Iris pigment epithelial cell (primary cell): ENCODE data around the gene ITGAL.
A peak's percentile ranks its signal among the peaks of the same experiment; 100 is the strongest.
"Not testable (repeated sequence)": the region's sequence is repeated elsewhere in the genome, so short reads cannot be mapped to it uniquely, and the experiment has no call there.

Source experiments
- DNase-seq: peaks from one replicate; pipeline ENCODE4 v3.0.0-alpha.2; 2011; ENCODE audit warnings: low read depth

ITGAL gene

DNA sequence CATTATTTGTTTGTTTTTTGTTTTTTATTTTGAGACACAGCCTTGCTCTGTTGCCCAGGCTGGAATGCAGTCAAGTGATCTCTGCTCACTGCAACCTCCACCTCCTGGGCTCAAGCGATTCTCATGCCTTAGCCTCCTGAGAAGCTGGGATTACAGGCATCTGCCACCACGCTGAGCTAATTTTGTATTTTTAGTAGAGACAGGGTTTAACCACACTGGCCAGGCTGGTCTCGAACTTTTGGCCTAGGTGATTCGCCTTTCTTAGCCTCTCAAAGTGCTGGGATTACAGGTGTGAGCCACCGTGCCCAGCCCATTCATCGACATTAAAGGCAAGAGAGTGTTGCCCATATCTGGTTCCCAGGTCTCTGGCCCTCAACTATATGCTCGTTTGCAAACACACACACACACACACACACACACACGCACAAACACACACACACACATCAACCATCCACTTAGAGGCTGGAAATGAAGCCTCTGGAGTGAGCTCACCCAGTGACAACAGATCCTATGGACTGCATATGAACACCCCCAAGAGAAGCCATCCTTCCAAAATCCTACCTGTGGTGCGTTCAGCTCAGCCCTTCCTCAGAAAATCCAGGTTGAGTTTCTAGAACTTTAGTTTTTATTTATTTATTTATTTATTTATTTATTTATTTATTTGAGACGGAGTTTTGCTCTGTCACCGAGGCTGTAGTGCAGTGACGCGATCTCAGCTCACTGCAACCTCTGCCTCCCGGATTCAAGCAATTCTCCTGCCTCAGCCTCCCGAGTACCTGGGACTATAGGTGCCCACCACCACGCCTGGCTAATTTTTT lies 14.6 kb upstream of the ITGAL start:
- DNase-seq, result no peak

DNA sequence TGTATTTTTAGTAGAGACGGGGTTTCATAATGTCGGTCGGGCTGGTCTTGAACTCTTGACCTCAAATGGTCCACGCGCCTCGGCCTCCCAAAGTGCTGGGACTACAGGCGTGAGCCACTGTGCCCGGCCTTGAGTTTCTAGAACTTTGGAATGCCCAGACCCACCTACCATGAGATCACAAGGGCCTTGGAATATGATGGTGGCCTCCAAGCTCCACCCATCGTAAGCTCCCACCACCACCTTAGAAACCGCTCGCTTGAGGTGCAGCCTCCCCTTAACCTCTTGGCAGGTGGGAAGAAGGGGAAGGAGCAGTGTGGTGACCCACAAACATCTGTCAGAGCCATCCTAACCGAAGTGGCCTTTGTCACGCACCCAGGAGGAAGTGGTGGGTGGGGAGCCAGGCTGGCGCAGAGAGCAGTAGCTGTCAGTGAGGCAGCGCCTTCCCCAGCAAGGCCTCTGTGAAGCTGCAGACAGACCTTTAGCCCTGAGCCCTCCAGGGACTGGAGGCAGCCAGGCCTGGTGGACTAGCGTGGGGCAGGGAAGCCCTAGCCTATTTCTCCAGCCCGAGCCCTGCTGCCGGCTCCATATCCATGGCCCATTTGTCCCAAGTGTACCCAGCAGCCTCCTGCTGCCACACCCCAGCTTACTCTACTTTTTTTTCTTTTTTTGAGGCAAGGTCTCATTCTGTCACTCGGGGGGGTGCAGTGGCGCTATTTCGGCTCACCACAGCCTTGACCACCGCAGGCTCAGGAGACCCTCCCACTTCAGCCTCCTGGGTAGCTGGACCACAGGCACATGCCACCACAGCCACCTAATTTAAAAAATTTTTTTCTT lies 13.8 kb upstream of the ITGAL start:
- no peak for DNase-seq

DNA sequence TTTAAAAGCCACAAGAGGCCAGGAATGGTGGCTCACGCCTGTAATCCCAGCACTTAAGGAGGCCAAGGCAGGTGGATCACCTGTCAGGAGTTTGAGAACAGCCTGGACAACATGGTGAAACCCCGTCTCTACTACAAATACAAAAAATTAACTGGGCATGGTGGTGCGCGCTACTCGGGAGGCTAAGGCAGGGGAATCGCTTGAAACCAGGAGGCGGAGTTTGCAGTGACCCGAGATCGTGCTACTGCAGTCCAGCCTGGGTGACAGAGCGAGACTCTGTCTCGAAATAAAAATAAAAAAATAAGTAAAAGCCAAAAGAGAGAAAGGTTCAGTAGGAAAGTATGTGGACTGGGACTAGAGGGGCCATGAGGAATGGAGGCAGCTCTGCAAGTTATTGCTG lies 13.1 kb upstream of the ITGAL start:
- DNase-seq, result no peak

DNA sequence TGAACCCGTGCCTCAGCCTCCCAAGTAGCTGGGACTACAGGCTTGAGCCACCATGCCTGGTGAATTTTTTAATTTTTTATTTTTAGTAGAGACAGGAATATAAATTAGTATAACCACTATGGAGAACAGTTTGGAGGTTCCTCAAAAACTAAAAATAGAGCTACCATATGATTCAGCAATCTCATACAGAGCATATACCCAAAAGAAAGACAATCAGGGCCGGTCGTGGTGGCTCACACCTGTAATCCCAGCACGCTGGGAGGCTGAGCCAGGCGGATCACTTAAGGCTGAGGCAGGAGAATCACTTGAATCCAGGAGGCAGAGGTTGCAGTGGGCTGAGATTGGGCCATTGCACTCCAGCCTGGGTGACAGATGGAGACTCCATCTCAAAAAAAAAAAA lies 11.1 kb upstream of the ITGAL start:
- DNase-seq, result not testable (repeated sequence)

DNA sequence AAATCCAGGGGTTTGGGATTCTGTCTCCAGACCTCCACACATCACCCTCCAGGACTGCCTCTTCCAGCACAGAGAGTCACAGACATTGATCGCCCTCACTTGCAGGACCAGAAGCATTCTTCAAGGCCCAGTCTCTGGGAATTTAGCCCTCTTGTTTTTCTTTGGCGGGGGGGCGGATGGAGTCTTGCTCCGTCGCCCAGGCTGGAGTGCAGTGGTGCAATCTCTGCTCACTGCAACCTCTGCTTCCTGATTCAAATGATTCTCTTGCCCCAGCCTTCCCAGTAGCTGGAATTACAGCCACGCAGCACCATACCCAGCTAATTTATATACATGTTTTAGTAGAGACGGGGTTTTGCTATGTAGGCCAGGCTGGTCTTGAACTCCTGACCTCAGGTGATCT lies 8.5 kb upstream of the ITGAL start:
- no peak for DNase-seq

DNA sequence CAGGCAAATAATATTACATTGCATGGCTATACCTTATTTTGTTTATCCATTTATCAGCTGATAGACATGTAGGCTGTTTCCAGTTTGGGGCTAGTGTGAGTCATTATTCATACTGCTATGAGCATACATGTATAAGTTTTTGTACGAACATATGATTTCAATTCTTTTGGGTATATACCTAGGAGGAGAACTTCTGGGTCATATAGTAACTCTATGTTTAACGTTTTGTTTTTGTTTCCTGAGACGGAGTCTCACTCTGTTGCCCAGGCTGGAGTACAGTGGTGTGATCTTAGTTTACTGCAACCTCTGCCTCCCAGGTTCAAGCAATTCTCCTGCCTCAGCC lies 2.4 kb upstream of the ITGAL start:
- DNase-seq, result no peak

DNA sequence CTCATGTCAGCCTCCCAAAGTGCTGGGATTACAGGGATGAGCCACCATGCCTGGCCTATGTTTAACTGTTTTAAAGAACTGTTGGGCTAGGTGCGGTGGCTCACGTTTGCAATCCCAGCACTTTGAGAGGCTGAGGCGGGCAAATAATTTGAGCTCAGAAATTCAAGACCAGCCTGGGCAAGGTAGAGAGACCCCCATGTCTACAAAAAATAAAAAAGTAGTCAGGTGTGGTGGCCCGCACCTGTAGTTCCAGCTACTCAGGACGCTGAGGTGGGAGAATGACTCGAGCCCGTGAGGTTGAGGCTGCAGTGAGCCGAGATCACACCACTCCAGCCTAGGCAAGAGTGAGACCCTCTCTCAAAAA lies 1.9 kb upstream of the ITGAL start:
- DNase-seq, result no peak

DNA sequence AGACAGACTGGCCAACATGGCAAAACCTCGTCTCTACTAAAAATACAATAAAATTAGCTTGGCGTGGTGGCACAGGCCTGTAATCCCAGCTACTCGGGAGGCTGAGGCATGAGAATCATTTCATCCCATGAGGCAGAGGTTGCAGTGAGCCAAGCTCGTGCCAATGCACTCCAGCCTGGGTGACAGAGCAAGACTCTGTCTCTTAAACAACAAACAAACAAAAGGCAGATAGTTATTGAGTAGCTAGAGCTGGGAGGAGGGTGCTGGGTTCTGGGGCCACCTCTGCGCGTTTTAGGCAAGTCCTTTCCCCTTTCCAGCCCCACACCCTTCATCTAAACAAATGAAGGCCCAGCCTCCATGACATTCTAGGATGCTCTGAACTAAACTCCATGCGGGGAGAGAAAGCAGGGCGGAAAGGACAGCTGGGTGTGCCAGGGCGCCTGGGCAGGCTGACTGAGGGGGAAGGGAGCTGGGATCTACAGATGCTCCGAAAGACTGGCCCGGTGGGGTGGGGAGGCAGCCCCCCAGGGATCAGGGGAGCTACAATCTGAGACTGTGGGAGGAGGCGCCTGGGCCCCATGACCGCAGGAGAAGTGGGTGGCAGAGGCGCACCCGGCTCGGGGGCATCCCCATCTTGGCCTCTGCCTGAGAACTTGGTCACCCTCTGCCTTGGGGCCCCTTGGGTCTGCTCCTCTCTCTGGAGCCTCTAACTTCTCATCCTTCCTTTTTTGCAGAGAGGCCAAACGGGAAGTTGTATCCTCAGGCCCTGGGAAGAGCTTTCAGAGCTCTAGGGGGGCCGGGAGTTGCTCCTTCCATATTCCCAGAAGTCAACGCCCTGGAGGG lies 910 bp downstream of the ITGAL start:
- DNase-seq, result no peak

DNA sequence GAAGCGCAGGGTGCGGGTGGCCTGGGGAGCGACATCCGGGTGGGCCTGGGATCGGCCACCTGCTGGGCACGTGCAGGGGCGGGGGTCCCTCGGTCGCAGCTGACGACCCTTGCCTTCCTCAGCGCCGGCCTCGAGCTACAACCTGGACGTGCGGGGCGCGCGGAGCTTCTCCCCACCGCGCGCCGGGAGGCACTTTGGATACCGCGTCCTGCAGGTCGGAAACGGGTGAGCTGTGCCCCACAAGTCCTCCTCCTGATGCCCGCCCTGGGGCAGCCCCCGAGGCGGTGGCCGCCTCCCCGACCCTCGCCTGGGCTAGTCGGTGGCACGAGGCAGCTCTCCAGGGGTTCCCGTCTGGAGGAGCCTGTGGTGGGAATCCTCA lies 1.5 kb downstream of the ITGAL start:
- DNase-seq, result no peak

DNA sequence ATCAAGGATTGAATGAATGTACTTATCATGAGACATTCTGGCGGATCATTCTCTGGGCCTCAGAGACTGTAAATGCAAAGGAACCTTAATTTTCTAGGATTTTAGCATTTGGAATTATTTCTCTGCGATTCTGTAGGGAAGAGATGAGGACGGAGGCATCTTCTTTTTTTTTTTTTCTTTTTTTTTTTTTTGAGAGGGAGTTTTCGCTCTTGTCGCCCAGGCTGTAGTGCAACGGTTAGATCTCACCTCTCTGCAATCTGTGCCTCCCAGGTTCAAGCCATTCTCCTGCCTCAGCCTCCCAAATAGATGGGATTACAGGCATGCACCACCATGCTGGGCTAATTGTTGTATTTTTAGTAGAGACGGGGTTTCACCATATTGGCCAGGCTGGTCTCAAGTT lies 2.1 kb downstream of the ITGAL start:
- DNase-seq, result no peak

DNA sequence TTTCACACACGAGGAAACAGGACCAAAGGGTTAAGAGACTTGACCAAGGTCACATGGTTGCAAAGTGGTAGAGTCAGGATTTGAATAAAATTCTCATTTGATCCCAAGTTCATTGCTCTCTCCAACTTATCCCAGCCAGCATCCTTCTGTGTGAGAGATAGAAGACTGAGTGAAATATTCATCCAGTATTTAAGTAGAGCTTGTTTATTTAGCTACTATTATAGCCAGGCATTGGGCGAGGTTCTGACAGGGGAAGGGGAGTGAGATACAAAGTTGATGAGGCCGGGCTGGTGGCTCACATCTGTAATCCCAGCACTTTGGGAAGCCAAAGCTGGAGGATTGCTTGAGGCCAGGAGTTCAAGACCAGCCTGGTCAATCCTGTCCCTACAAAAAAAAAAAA lies 4.4 kb downstream of the ITGAL start:
- no peak for DNase-seq

DNA sequence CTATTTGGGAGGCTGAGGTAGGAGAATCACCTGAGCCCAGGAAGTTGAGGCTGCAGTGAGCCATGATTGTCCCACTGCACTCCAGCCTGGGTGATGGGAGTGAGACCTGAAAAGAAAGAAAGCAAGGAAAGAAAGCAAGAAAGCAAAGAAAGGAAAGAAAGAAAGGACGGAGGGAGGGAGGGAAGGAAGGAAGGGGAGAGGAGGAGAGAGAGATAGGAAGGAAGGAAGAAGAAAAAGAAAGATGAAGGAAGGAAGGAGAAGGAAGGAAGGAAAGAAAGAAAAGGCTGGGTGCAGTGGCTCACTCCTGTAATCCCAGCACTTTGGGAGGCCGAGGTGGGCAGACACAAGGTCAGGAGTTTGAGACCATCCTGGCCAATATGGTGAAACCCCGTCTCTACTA lies 5.2 kb downstream of the ITGAL start:
- not testable (repeated sequence) for DNase-seq

DNA sequence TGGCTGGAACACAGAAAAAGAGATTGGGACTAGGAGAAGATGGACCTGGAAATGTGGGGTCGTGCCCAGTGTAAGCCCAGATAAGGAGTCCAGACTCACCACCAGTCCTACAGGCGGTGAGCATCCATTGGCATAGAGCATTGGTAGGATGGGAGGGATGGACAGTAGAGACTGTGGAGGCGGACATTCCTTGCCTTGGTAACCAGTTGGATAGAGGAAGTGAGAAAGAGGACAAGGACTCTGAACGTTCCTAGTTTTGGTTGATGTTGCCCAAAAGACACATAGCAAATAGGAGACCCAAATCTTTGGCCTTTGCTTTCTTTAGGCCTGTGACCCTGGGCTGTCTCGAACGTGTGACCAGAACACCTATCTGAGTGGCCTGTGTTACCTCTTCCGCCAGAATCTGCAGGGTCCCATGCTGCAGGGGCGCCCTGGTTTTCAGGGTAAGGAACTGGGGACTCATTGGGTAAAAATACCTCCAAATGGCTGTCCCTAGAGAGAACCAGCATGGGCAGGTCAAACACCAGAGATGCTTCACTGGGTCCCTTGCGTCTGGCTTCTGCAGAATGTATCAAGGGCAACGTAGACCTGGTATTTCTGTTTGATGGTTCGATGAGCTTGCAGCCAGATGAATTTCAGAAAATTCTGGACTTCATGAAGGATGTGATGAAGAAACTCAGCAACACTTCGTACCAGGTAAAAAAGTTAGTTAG lies 6.4 kb downstream of the ITGAL start:
- DNase-seq, result no peak

DNA sequence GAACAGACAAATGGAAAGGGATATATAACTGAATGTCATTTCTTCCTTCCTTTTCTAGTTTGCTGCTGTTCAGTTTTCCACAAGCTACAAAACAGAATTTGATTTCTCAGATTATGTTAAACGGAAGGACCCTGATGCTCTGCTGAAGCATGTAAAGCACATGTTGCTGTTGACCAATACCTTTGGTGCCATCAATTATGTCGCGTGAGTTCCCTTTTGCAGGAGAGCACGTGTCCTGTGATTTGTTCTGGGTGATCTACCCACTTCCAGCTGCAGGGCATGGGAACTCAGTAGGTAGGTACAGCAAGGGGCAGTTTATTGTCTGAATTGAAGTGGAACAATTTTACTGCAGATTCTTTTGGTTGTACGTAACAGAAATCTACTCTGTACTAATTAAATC lies 8.8 kb downstream of the ITGAL start:
- no peak for DNase-seq

DNA sequence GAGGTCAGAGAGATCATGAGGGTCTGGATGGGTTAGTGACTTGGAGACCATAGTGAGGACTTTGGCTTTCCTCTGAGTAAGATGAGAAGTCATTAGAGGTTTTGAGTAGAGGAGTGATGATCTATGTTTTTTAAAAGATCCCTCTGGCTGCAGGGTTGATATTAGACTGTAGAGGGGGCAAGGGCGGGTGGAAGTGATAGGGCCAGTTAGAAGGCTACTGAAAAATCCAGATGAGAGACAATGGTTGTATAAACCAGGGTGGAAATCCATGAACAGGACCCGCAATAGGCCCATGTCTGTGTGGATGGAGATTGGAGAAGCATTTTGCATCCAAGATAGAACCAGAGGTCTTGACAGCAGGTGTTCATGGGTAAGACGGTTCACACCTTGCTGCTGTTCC lies 9.8 kb downstream of the ITGAL start:
- DNase-seq, result no peak

DNA sequence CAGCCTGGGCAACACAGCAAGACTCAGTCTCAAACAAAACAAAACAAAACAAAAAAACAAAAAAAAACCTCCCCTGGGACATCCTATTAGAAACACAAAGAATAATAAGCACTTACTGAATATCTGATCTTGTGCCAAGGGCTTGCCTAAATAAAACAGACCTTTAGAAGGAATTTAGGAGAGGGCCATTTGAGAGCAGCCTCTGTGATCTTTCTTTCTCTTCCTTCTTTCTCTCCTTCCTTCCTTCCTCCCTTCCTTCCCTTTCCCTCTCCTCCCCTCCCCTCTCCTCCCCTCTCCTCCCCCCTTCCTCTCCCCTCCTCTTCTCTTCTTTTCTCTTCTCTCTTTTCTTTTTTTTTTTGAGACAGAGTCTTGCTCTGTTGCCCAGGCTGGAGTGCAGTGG lies 12.3 kb downstream of the ITGAL start:
- DNase-seq, result no peak

DNA sequence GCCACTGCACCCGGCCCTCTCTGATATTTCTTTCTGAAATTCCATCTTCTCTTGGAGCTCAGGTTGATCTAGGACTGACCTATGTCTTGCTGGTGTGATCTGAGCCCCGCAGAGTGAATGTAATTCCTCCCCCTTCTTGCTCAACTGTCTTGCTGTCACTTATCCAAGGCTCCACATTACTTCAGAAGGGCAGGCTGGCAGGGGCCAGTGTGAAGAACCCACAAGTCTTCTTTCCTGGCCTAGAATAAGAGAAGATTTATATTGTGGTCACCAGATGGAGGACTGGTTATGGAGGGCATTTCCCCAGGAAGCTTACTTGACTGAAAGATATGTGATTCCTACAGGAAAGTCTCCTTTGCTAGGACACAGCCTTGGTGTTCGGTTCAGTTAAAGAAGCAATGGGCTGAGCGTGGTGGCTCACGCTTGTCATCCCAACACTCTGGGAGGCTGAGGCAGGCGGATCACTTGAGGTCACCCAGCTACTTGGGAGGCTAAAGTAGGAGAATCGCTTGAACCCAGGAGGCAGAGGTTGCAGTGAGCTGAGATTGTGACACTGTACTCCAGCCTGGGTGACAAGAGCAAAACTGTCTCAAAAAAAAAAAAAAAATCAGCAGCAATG lies 13.4 kb downstream of the ITGAL start:
- peak; percentile 34 for DNase-seq

DNA sequence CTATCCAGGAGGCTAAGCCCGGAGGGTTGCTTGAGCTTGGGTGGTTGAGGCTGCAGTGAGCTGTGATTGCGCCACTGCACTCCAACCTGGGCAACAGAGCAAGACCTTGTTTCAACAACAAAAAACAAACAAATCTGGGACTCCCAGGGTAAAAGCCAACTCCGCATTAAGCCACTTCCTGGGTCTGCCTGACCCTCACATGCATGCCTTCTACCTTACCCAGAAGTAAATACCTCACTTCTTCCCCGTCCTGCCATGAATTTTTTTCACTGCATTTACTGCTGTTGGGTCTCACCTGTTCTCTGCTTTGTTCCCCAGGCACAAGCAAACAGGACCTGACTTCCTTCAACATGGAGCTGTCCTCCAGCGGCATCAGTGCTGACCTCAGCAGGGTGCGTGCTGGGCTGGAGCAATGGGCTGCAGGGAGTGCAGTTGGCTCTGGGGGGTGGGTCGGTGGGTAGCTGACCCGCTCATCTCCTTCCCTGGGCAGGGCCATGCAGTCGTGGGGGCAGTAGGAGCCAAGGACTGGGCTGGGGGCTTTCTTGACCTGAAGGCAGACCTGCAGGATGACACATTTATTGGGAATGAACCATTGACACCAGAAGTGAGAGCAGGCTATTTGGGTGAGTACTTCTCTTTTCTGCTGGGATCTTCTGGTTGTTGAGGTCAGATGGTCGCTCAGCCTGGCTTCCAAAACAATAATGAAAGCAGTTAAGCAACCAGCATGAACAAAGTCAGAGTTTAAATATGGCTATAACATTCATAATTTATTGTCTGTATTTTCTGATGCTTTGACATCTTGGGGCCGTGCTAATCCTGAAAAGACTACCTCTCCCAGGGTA lies 16.4 kb downstream of the ITGAL start:
- DNase-seq, result peak; percentile 7

DNA sequence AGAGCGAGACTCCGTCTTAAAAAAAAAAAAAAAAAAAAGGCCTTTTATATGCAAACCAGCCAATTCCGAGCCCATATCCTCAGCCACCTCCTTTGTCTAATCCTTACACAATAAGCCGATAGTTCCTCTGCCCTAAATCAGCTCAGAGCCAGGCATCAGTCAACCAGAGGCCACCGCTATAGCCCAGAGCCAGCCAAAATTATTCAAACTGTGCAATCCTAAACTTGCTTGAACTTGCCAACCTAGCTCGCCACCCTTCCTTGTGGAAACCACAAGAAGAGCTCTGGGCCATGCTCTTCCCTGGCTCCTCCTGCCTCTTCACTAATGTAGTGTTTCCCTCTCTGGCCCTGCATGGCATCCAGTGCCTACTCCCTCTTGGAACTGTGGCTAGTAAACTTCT lies 17.7 kb downstream of the ITGAL start:
- no peak for DNase-seq

DNA sequence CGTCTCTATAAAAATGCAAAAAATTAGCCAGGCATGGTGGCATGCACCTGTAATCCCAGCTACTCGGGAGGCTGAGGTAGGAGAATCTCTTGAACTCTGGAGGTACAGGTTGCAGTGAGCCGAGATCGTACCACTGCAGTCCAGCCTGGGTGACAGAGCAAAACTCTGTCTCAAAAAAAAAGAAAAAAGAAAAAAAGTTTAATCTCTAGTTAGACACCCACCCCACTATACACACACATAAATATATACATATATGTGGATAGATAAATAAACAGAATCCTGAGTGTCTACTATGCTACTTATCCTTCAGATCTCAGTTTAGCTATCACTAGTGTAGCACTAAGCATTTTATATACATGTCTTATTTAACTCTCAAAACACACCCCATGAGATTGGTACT lies 18.7 kb downstream of the ITGAL start:
- no peak for DNase-seq
